Measurements from ENCODE around the gene BLM. TPM values are rescaled to one million over a fixed set of nuclear protein-coding genes. Genes with fewer than 3 reads are reported as not detected.

Gene BLM
- total RNA-seq, 1 experiment from 2014 or later: 41.3 TPM

DNA sequence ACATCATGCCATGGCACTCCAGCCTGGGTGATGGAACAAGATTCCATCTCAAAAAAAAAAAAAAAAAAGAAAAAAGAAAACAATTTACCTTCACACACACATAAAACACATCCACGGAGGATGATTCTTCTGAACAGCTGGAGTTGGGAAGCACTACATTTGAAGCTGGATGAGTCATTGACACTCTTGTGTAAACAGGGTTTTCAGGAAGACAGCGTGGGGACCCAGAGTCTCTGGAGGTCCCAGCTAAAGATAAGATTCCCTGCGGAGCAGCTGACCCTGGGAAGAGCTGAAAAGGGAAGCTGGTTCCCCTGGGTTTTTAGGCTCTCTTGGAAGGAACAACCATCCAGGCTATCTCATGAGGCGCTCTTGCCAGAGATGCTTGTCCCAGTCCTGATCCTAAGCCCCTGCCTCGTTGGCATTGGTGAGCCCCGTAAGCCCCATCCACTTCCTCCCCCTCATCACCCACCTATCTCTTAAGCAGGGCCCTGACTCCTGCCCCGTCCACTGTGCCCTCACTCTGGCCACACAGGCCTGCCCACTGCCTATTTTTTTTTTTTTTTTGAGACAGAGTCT is 119.2 kb downstream of the BLM start:
- WGBS (ENCODE audit: extremely low coverage, insufficient read length, low lambda C conversion rate): no CpG with 5 or more reads among the region's 7 CpGs
- Histone ChIP-seq H3K79me2 (ENCODE audit: insufficient read depth, low read length) (no peaks in the 10 kb centered on the region), H3K27ac (ENCODE audit: insufficient read length, low read depth, low read length) (no peak overlapping the region), H2AFZ (ENCODE audit: low read length) (no peak overlapping the region), H3K23ac (ENCODE audit: insufficient read length, low read depth, low read length) (no peak overlapping the region), H3K4me2 (ENCODE audit: insufficient read depth, insufficient read length, low read length) (no peak overlapping the region), H3K14ac (ENCODE audit: insufficient read depth, low read length) (peak overlapping the region; percentile 68; the same call in 1 of the 2 replicates), H2BK12ac (ENCODE audit: insufficient read length, low read depth, low read length) (no peak overlapping the region), H3K79me1 (ENCODE audit: insufficient read depth, low read depth, low read length, poor library complexity, severe bottlenecking) (no peaks in the 10 kb centered on the region), H3K4ac (ENCODE audit: low read depth, low read length) (no peak overlapping the region), H3K27me3 (ENCODE audit: insufficient read depth, low read length) (no peaks in the 10 kb centered on the region), H2BK15ac (ENCODE audit: low read depth, low read length) (no peak overlapping the region), H3K18ac (ENCODE audit: insufficient read length, low read depth, low read length) (no peak overlapping the region), H2BK20ac (ENCODE audit: low read depth, low read length, poor library complexity, severe bottlenecking) (no peak overlapping the region), H2AK5ac (ENCODE audit: insufficient read length, low read length) (no peak overlapping the region), H4K20me1 (ENCODE audit: control insufficient read depth, insufficient read depth, insufficient read length) (no peaks in the 10 kb centered on the region), H3K9ac (ENCODE audit: extremely low read depth, insufficient read length, low read length) (no peak overlapping the region), H3K23me2 (ENCODE audit: insufficient read length, low read depth, low read length, poor library complexity, severe bottlenecking) (no peaks in the 10 kb centered on the region), H4K5ac (ENCODE audit: insufficient read length, low read depth, low read length) (no peak overlapping the region), H2BK120ac (ENCODE audit: low read depth, low read length, poor library complexity, severe bottlenecking) (no peak overlapping the region), H3T11ph (ENCODE audit: low read length) (no peak overlapping the region), H4K8ac (replicated peaks; ENCODE audit: insufficient read length, low read depth, low read length) (no peak overlapping the region), H2BK5ac (ENCODE audit: insufficient read length, low read length) (no peak overlapping the region), H3K56ac (ENCODE audit: insufficient read length, low read depth, low read length) (no peak overlapping the region), H4K91ac (ENCODE audit: insufficient read length, low read depth, low read length) (no peak overlapping the region), H3K9me3 (ENCODE audit: control insufficient read depth, low read depth, low read length) (no peaks in the 10 kb centered on the region), H3K4me1 (ENCODE audit: insufficient read depth, low read length) (peaks cover 5% of the 10 kb centered on the region; the same call in 1 of the 2 replicates)
- no peak for DNase-seq
- H3K9me3 Mint-ChIP-seq: no peaks in the 10 kb centered on the region; a peak in 1 of 5 replicates
- H3K27me3 Mint-ChIP-seq (ENCODE audit: low read depth): peaks cover 6% of the 10 kb centered on the region
- peaks cover 37 to 38% of the 10 kb centered on the region in 2 experiments for H3K4me1 Mint-ChIP-seq
- TF ChIP-seq, protein P1, sequence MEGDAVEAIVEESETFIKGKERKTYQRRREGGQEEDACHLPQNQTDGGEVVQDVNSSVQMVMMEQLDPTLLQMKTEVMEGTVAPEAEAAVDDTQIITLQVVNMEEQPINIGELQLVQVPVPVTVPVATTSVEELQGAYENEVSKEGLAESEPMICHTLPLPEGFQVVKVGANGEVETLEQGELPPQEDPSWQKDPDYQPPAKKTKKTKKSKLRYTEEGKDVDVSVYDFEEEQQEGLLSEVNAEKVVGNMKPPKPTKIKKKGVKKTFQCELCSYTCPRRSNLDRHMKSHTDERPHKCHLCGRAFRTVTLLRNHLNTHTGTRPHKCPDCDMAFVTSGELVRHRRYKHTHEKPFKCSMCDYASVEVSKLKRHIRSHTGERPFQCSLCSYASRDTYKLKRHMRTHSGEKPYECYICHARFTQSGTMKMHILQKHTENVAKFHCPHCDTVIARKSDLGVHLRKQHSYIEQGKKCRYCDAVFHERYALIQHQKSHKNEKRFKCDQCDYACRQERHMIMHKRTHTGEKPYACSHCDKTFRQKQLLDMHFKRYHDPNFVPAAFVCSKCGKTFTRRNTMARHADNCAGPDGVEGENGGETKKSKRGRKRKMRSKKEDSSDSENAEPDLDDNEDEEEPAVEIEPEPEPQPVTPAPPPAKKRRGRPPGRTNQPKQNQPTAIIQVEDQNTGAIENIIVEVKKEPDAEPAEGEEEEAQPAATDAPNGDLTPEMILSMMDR (conservative IDR thresholded peaks at IDR 0.05): no peak
- H3K27ac Mint-ChIP-seq: peak overlapping the region in 1 of 3 experiments; percentile 98; a peak in 2 of 7 replicates
- H3K4me3 Mint-ChIP-seq: no peak overlapping the region
- H3K36me3 Mint-ChIP-seq (ENCODE audit: insufficient read depth in 1 of 3, low read depth in 3 of 3): no peaks in the 10 kb centered on the region

Data from H9 (cell line).